ENCODE measurements around the gene IGF2R. TPM values are rescaled to one million over a fixed set of nuclear protein-coding genes. Genes with fewer than 3 reads are reported as not detected.

The IGF2R gene
- total and polyA plus RNA-seq, 2 of the 13 experiments (the other 11 are each of a cell fraction or from before 2014, with no cell fraction given) = 38.3 to 70.0 TPM

GRCh38 chr6:159968295-159969203 is at the start of gene IGF2R (continued):
- 0 out of 2 replicates have a peak, but pooled peaks have one; percentile 48 for TF ChIP-seq DDIT3 (CRISPR knock-in tag; IDR thresholded peaks at IDR 0.05)
- peak; percentile 82 to 88 for TF ChIP-seq POLR2A (IDR thresholded peaks at IDR 0.05; ENCODE audit: insufficient read depth in 1 of 2, low read depth in 2 of 2, low read length in 2 of 2)
- TF ChIP-seq ELF1 (CRISPR knock-in tag; IDR thresholded peaks at IDR 0.05) = peak; percentile 69
- TF ChIP-seq ZSCAN31 (CRISPR knock-in tag; IDR thresholded peaks at IDR 0.05; ENCODE audit: low read depth) = no peak; the same call in 1 of the 2 replicates
- TF ChIP-seq SRSF9 (IDR thresholded peaks at IDR 0.05; ENCODE audit: borderline replicate concordance, insufficient read depth, low read depth, low read length, poor library complexity, severe bottlenecking) = no peak
- peak; percentile 72 for TF ChIP-seq ZMYM4 (CRISPR knock-in tag; IDR thresholded peaks at IDR 0.05)
- peak; percentile 88 for TF ChIP-seq ZFX (CRISPR knock-in tag; IDR thresholded peaks at IDR 0.05; ENCODE audit: low read depth)
- TF ChIP-seq ZNF362 (CRISPR knock-in tag; IDR thresholded peaks at IDR 0.05; ENCODE audit: borderline replicate concordance) = peak; percentile 41; the same call in 1 of the 2 replicates
- peak; percentile 42; the same call in 1 of the 2 replicates for TF ChIP-seq ZNF770 (CRISPR knock-in tag; IDR thresholded peaks at IDR 0.05)
- TF ChIP-seq ZNF562 (CRISPR knock-in tag; IDR thresholded peaks at IDR 0.05; ENCODE audit: borderline replicate concordance) = no peak
- TF ChIP-seq HNRNPL (IDR thresholded peaks at IDR 0.05; ENCODE audit: low read depth, low read length) = no peak
- no peak for TF ChIP-seq FOXA1 (IDR thresholded peaks at IDR 0.05)
- 0 out of 2 replicates have a peak, but pooled peaks have one; percentile 4 for TF ChIP-seq FOXA1 (CRISPR knock-in tag; IDR thresholded peaks at IDR 0.05)
- no peak for TF ChIP-seq TRIM24 (CRISPR knock-in tag; IDR thresholded peaks at IDR 0.05)
- TF ChIP-seq CHCHD3 (CRISPR knock-in tag; IDR thresholded peaks at IDR 0.05) = peak; percentile 82
- TF ChIP-seq ZNF567 (CRISPR knock-in tag; IDR thresholded peaks at IDR 0.05; ENCODE audit: borderline replicate concordance) = peak; percentile 57; the same call in 1 of the 2 replicates
- TF ChIP-seq ZNF180 (CRISPR knock-in tag; IDR thresholded peaks at IDR 0.05; ENCODE audit: borderline replicate concordance, low read depth) = no peak
- TF ChIP-seq MED13 (CRISPR knock-in tag; IDR thresholded peaks at IDR 0.05) = peak; percentile 72; the same call in 1 of the 2 replicates
- TF ChIP-seq THAP7 (CRISPR knock-in tag; IDR thresholded peaks at IDR 0.05) = no peak
- TF ChIP-seq MYC (CRISPR knock-in tag; IDR thresholded peaks at IDR 0.05; ENCODE audit: borderline replicate concordance) = peak; percentile 73; the same call in 1 of the 2 replicates

Data from HepG2 (cell line).